Stimulated activated CD4-positive, alpha-beta T cell treated with anti-CD3 and anti-CD28 coated beads, Interleukin-1b, Interleukin-23, amount 100 ng/mL, for 48 hours (primary cell): ENCODE measurements around the gene RDX.
"Not testable (repeated sequence)": the region's sequence is repeated elsewhere in the genome, so short reads cannot be mapped to it uniquely, and the experiment has no call there.

Source experiments
- DNase-seq: peaks from one replicate; pipeline ENCODE4 v3.0.0-alpha.2; 2020

Gene RDX

GRCh38 chr11:110262072-110262403 is 34.4 kb downstream of the RDX start:
- no peak for DNase-seq

DNA sequence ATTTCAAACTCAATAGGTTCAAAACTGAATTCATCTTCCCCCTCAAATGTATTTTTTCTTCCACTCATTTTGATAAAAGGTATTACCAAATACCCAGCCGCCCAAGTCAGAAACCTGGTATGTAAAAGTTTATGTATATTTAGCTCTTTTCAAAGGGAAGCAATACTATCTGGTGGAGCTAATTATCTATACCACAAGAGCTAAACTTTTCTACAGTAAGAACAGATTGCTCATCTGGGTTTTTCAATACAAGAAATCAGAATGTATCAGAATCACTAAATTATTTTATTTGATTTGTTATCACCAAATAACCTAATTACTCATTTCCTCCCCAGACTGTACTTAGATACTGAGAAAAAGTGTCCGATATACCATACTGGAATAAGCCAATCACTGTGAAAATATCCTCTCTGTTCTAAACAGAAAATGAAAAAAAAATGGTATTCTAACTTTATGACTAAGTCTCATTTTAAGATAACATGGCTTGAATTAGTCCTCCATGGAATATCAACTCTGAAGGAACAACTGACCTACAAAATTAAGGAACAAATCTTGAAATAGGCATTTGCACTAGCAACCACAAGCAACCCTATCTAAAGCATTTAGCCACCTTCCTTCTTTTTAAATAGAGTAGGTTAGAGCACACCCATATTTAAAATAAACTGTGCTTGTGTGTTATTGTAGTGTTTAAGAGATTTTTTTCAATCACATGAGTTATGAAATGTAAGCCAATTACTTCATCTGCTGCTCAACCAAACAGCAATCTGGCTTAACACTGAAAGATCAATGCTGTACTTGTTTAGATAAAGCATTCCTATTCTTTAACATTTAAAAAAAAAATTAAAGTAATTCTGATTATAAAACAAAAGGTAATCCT is 35.0 kb downstream of the RDX start:
- no peak for DNase-seq

DNA sequence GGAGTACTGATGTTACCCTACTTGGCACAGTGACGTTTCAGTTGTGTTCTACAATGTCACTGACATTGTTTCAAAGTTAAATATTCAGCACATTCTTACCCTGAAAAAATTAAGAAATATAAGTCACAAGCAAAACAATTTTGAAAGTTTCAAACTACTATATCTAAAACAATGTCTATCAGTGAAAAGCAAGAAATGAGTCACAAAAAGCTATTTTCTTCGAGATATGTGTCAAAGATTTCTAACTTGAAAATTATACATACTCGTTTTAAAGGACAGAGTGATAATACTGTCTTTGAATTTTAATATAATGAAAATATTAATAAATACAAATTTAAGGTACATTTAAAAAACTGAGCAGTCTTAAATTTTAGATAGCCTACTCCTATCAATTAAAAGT is 42.9 kb downstream of the RDX start:
- DNase-seq: no peak

DNA sequence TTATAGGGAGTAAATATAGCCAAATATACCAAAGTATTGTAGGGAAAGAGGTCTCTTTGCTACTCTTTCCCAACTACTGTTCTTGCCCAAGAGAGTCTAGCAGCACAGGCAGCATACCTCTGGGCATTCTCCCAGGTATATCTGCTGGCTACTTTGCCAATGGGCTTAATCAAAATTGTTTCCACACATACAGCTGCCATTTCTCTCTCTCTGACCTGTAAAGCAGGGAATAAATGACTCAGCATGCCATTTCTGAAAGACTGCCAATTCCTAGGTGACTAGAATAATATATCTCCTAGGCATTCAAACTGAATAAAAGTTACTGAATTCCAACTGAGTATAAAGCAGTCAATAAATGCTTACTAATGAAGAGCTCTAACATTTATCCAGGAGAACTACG is 44.6 kb downstream of the RDX start:
- DNase-seq: no peak

- no peak for DNase-seq
Measured at GRCh38 chr11:110250168-110250567, 46.2 kb downstream of the RDX start.

DNA sequence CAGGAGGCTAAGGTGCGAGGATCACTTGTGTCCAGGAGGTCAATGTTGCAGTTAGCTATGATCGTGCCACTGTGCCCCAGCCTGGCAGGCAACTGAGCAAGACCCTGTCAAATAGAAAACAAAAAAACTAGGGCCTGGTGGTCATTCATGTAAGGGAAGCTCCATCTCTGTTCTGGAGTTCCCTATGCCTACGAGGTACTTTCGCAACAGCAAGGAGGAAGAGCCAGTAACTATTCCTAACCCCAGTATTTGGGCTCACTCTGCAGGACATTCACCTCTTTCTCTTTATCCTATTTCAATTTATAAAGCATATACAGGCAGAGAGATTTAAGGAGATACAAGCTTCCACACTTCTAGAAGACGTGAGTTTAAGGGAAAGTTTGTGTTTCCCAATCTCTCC is 46.6 kb downstream of the RDX start:
- no peak for DNase-seq

DNA sequence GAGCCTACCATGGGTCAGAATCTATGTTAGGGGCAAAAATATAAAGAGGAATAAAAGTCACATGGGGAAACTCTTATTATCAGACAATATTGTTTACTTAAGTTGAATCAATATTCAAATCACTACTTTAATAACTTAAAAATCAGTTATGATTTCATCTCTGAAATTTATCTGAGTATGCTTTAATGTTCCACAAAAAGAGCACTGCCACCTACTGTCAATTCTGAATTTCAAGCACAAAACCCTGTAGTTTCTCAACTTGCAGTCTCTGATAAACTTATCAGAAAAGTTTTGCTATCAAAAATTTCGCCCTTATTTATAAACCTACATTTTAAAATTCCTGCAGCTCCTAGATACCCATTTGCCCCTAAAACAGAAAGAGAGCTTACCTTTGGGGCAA is 47.3 kb downstream of the RDX start:
- DNase-seq: no peak

DNA sequence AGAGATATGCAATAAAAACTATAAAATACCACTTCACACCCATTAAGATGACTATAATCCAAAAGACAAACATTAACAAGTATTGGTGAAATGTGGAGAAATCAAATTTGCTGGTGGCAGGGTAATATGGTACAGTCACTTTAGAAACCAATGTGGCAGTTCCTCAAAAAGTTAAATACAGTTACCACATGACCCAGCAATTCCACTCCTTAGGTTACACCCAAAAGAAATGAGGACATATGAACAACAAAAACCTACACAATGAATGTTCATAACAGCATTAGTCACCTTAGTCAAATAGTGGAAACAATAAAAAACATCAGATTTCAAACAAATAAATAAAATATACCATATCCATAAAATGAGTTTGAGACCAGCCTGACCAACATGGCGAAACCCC is 52.6 kb downstream of the RDX start:
- DNase-seq: no peak

DNA sequence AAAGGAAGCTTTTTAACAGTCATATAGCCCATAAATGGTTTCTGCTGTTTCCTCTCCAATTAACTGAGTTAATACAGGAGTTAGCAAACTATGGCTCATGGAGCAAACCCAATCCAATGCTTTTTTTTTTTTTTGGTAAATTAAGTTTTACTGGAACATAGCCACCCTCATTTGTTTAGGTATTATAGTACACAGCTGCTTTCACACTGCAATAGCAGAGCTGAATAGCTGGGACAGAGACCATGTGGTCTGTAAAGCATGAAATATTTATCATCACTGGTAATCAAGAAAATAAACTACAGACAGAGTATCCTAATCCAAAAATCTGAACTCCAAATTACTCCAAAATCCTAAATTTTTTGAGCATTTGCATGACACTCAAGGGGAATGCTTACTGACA is 53.7 kb downstream of the RDX start:
- DNase-seq: no peak

DNA sequence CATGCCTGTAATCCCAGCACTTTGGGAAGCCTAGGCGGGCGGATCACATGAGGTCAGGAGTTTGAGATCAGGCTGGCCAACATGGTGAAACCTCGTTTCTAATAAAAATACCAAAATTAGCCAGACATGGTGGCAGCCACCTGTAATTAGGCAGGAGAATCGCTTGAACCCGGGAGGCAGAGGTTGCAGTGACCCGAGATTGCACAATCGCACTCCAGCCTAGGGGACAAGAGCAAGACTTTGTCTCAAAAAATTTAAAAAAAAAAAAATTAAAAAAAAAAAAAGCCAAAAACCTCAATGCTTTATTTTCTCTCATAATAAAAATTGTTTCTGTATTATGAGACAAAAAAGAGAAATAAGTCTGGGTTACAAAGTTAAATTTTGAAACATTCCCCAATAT is 54.2 kb downstream of the RDX start:
- DNase-seq: no peak

DNA sequence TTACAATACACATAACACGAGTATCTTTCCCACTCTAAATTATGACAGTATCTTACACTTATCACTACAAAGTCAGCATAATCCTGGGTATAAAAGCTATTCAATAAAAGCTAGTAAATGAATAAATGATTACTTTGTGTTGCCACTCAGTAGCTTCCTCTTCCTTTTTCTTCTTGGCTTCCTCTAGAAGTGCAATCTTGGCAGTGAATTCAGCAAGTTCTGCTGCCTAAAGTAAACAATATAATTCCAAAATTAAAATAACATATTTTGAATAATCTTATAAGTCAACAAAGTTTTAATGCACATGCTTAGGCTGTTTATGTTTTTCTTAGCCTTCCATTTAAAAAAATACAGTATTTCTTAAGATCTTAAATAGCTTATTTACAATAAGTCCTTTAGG is 60.4 kb downstream of the RDX start:
- no peak for DNase-seq

- no peak for DNase-seq
Measured at GRCh38 chr11:110230377-110230776, 66.0 kb downstream of the RDX start.

DNA sequence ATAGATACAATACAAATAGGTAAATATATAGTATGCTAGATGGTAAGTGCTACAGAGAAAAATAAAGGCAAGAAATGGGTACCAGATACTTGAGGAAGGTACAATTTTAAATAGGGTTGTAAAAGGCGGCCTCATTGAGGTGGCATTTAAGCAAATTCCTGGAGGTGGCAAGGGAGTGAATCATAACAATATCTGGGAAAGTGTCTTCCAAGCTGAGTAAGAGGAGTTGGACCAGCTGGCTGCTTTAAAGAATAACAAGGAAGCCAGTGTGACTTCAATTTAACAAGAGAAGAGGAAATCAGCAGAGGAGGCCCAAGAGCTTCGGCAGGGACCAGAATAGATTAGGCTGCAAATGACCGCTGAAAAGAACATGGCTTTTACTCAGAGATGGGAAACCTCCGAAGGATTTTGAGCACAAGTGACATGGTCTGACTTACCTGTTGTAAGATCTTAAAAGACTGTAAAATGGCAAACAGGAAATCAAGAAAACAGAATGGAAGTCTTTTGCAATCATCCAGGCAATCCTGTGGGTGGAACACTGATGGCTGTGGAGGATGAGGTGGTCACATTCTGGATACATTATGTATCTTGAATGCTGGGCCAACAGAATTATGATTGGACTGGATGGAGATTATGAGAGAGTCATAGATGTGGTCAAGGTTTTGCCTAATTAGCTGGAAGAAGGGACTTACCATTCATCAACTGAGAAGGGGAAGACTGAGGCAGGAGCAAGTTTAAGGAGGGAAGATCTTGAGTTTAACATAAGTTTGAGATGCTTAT is 77.2 kb downstream of the RDX start:
- no peak for DNase-seq

DNA sequence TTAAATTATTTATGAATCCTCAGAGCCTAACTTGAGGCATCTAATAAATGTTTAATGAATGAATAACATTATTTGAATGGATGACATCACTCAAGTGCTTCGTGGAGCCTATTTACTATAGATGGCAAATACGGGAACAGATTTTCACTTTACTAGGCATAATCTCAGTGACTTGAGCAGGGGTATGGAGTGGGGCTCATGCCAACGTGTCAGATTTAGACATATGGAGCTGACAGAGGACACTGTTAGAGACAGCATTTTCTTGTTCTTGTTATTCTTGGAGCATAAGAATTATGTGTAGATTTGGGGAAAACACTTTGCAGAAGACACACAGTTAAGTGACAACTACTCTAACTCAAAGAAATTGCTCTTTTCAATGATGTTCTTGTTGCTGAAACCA is 78.5 kb downstream of the RDX start:
- no peak for DNase-seq

DNA sequence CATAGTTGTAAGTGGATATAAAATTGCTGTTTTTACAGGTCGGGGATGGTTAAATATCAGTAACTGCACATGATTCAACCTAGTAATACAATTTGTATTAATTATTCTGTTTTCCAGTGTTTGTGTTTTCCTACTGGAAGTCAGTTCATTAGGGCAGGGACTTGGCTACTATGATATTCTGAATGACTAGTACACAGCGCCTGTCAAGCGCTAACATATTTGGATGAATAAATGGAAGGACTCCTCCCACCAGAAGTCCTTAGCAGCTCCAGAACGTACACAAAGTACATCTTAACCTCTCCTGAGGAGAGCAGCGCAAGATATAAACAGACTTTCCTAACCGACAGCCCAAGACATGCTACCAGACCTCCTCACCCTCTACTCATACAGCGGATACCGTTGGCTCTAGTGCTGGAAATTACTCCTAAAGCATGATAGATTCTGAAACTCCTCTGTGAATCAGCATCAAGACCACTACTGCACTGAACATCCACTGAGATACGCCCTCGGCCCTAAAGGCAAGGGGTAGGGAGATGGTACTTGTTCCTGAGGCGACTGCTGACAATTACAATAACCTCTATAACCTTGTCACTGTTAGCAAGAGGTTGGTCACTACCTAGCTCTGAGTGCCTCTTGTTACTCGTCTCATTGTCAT is 79.1 kb downstream of the RDX start:
- no peak for DNase-seq

- not testable (repeated sequence) for DNase-seq
Measured at GRCh38 chr11:110209313-110209694, 87.1 kb downstream of the RDX start.

GRCh38 chr11:110208678-110209312 is 87.6 kb downstream of the RDX start:
- DNase-seq: not testable (repeated sequence)

DNA sequence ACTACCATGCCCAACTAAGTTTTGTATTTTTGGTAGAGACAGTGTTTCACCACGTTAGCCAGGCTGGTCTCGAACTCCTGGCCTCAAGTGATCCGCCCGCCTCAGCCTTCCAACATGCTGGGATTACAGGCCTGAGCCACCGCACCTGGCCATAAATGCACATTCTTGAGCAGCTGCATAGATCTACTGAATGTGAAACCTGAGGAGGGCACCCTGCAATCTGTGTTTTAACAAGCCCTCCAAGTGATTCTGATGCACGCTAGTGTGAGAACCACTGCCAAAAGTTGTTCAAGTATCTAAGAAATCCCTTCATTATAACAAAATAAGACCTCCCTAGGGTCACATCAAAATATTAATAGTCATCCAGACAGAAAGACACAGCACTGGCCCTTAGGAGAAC is 89.3 kb downstream of the RDX start:
- no peak for DNase-seq

- no peak for DNase-seq
Measured at GRCh38 chr11:110200836-110201235, 95.6 kb downstream of the RDX start.

DNA sequence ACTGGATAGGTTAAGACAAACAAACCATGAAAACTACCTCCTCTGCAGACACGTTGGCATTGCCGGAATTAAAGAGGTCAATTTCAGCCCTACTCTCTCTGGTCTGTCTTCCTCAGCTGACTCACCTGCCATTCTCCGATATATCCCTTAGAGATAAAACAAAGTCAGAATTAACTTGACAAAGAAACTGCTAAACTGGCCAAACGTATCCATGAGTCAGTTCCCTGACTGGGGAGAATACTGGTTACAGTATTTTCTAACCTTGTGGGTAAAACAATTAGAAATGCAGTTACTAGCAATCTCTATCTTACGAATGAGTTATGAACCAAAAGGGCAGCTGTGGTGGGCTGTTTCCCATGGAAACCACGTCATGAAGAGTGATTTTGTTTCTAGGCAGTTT is 96.2 kb downstream of the RDX start:
- DNase-seq: no peak

DNA sequence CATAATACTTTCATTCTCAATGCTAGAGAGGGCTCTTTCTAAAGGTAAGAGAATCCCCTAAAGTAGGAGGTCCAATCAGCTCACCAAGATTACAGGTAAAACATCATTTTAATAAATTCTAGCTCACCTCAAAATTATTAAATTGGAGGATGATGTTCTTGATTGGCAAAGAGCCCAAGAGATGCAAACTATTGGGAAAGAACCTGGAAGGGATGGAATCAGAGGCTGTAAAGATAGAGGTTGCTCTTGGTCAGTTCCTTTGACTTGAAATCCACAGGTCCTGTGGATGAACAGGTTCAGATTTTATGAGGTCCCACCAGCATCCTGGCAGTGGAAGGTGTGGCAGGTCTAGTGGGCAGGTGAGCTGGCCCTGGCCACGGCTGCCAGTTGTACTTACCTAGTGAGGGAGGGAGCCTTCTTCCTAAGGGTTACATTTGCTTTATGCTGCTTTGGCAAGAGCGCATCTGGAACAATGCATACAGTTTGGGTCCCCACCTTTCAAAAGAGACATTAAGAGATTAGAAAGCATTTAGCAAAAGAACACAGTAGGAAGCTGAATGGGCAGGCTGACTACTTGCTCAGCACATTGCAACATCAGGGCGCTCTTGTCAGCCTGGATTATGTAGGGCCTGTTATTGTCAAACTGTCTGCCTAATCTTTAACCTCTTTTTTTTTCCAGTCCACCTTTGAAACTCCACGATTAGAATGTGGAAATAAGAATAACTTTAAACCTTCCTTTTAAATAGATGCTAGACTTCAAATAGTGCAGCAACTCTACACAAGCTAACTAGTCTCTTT is 97.0 kb downstream of the RDX start:
- DNase-seq: no peak

DNA sequence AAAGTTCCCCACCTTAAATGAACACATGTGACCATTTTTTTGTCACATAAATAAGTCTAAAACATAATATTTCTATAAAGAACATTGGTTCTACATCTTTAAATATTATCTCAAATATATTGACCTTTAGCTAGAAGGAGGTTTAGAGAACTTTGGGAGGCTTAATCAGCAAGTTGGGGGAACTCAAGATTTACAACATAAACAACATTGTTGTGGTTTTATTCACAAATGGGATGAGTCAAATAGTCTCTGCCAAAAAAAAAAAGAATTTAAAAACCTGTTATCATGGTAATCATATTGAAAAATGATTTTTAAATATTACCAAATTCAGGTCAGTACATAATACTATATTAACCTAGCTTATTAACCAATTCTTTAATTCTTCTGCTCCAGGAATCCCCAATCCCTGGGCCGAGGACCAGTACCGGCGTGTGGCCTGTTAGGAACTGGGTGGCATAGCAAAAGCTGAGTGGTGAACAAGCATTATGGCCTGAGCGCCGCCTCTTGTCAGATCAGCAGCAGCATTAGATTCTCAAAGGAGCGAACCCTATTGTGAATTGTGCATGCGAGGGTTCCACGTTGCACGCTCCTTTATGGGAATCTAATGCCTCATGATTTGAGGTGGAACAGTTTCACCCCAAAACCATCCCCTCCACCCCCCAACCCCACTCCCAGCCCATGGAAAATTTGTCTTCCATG is 98.2 kb downstream of the RDX start:
- no peak for DNase-seq
